ENCODE results near the gene LRRC28. TPM values are rescaled to one million over a fixed set of nuclear protein-coding genes. Genes with fewer than 3 reads are reported as not detected.
"Not testable (repeated sequence)": the region's sequence is repeated elsewhere in the genome, so short reads cannot be mapped to it uniquely, and the experiment has no call there.

The LRRC28 gene
- total RNA-seq, 1 experiment from 2014 or later: 26.7 TPM

- no peak for DNase-seq (ENCODE audit: low read depth)
These were observed 139.4 kb downstream of the LRRC28 start for GRCh38 chr15:99390667-99391066.

- no peak for DNase-seq (ENCODE audit: low read depth)
These were observed 142.4 kb downstream of the LRRC28 start for GRCh38 chr15:99393641-99394040.

GRCh38 chr15:99396375-99396774, 145.1 kb downstream of the LRRC28 start:
- no peak for DNase-seq (ENCODE audit: low read depth)

GRCh38 chr15:99399061-99399460, 147.8 kb downstream of the LRRC28 start:
- DNase-seq (ENCODE audit: low read depth): no peak

- DNase-seq (ENCODE audit: low read depth): no peak
These were observed 148.3 kb downstream of the LRRC28 start for GRCh38 chr15:99399618-99400017.

GRCh38 chr15:99401216-99401615, 149.9 kb downstream of the LRRC28 start:
- DNase-seq (ENCODE audit: low read depth): not testable (repeated sequence)

- no peak for DNase-seq (ENCODE audit: low read depth)
These were observed 150.9 kb downstream of the LRRC28 start for GRCh38 chr15:99402014-99402729.

- peak; percentile 60 for DNase-seq (ENCODE audit: low read depth)
These were observed 152.3 kb downstream of the LRRC28 start for GRCh38 chr15:99403597-99403996.

- no peak for DNase-seq (ENCODE audit: low read depth)
These were observed 153.2 kb downstream of the LRRC28 start for GRCh38 chr15:99404454-99404853.

GRCh38 chr15:99406120-99406519, 154.8 kb downstream of the LRRC28 start:
- no peak for DNase-seq (ENCODE audit: low read depth)

GRCh38 chr15:99406716-99407487, 155.6 kb downstream of the LRRC28 start:
- DNase-seq (ENCODE audit: low read depth): no peak

- no peak for DNase-seq (ENCODE audit: low read depth)
These were observed 156.4 kb downstream of the LRRC28 start for GRCh38 chr15:99407716-99408115.

- DNase-seq (ENCODE audit: low read depth): peak; percentile 29
These were observed 157.2 kb downstream of the LRRC28 start for GRCh38 chr15:99408236-99409096.

GRCh38 chr15:99409097-99409473, 157.8 kb downstream of the LRRC28 start:
- peak; percentile 72 for DNase-seq (ENCODE audit: low read depth)

- no peak for DNase-seq (ENCODE audit: low read depth)
These were observed 158.3 kb downstream of the LRRC28 start for GRCh38 chr15:99409560-99409959.

- no peak for DNase-seq (ENCODE audit: low read depth)
These were observed 159.2 kb downstream of the LRRC28 start for GRCh38 chr15:99410477-99410876.

- no peak for DNase-seq (ENCODE audit: low read depth)
These were observed 160.0 kb downstream of the LRRC28 start for GRCh38 chr15:99411234-99411633.

GRCh38 chr15:99412082-99412481, 160.8 kb downstream of the LRRC28 start:
- DNase-seq (ENCODE audit: low read depth): no peak

- no peak for DNase-seq (ENCODE audit: low read depth)
These were observed 161.3 kb downstream of the LRRC28 start for GRCh38 chr15:99412626-99413025.

- no peak for DNase-seq (ENCODE audit: low read depth)
These were observed 162.9 kb downstream of the LRRC28 start for GRCh38 chr15:99413955-99414754.
